Epithelial cell of proximal tubule (primary cell): Measurements from ENCODE around the gene MCM9. TPM values are rescaled to one million over a fixed set of nuclear protein-coding genes. Genes with fewer than 3 reads are reported as not detected.
"Not testable (repeated sequence)": the region's sequence is repeated elsewhere in the genome, so short reads cannot be mapped to it uniquely, and the experiment has no call there.

ENCODE experiments used
- DNase-seq: peaks from one replicate; pipeline ENCODE4 v3.0.0-alpha.2; 2011; ENCODE audit warnings: low read depth
- H3K4me3 ChIP-seq: 2 replicates; pipeline ENCODE4 v1.5.1; 2011; ENCODE audit warnings: low read depth, mild to moderate bottlenecking, low read length
- CTCF ChIP-seq: conservative IDR thresholded peaks from 2 replicates; pipeline ENCODE4 v1.5.1; 2012; ENCODE audit warnings: low read depth, mild to moderate bottlenecking, low read length
- total RNA-seq: library from RNA; depleted of rRNA; stranded (reverse); fragments of >200 nt; gene quantifications from 2 replicates; pipeline ENCODE4 v1.2.3, GENCODE V29; 2015

The MCM9 gene
- total RNA-seq, 1 donor from 2014 or later = 9.6 TPM

GRCh38 chr6:118771253-118771652 is 163.7 kb downstream of the MCM9 start:
- DNase-seq = no peak
- TF ChIP-seq CTCF = no peak
- H3K4me3 ChIP-seq = no peak overlapping the region

GRCh38 chr6:118770835-118771234 is 164.1 kb downstream of the MCM9 start:
- H3K4me3 ChIP-seq = no peak overlapping the region
- DNase-seq = no peak
- TF ChIP-seq CTCF = no peak

DNA sequence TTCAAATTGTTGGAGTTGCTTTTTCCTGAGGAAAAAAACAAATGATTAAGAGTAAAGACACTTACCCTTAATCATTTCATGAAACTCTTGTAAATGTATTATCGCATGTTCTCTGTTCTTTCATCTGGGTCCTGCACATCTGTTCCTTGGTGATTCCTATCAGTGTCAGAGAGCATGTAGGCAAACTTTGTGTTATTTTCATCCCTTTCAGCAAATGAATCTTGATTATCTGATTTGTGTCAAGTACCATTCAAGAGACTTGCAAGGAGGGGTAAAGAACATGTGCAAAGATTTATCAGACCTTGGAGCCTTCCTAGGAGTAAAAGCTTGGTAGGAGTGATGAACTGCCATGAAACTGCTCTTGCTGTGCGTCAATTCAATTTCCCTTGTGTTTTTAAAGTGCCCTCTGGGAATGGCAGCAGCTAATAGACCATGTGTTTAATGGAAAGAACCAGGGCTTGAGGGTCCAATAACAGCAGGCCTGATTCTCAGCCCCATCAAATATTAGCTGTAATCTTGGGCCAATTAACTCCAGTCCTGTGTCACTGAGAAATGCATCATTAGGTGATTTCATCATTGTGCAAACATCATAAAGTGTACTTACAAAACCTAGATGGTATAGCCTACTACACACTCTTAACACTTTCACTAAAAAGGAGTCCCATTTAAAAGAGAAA is 164.7 kb downstream of the MCM9 start:
- no peak for TF ChIP-seq CTCF
- DNase-seq = no peak
- no peak overlapping the region for H3K4me3 ChIP-seq

GRCh38 chr6:118768904-118769325 is 166.0 kb downstream of the MCM9 start:
- DNase-seq = no peak
- no peak overlapping the region for H3K4me3 ChIP-seq
- TF ChIP-seq CTCF = no peak

DNA sequence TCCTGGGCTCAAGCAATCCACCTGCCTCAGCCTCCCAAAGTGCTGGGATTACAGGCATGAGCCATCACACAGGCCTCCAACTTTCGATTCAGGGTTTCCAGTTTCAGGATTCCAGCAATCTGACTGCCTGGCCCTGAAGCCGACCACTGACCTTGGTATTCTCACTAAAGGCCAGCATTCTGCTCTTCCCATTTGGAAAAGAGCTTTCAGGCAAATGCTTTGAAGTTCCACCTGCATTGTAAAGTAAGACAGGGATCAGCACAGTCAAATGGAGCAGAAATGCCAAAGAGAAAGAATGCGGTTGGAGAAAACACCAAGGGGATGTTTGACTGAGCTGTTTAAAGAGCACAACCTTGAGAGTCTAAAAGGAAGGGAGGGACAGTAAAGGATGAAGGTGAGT is 166.5 kb downstream of the MCM9 start:
- no peak overlapping the region for H3K4me3 ChIP-seq
- no peak for TF ChIP-seq CTCF
- no peak for DNase-seq

DNA sequence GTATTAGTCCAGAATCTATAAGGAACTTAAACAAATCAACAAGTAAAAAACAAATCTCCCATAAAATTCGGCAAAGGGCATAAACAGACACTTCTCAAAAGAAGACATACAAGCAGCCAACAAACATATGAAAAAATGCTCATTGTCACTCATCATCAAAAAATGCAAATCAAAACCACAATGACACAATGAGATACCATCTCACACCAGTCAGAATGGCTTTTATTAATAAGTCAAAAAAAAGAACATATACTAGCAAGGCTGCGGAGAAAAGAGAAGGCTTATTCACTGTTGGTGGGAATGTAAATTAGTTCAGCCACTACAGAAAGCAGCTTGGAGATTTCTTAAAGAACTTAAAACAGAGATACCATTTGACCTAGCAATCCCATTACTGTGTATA is 169.6 kb downstream of the MCM9 start:
- not testable (repeated sequence) for H3K4me3 ChIP-seq, DNase-seq

DNA sequence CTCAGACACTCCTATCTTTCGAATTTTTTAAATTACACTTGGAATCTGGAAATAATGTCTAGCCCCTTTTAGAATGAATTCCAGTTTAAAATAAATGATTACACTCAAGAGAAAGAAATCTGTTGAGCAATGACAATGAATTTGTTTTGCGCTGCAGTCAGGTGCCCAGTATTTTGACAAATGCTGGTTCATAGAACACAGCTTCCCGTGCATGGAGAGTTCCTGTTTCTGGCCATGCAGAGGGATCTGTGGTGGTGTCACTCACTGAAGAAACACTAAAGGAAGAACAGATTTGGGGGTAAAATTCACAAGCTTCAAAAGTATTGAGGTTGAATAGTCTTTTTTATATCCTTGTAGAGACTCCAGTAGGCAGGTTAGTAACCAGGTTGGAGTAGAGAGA is 170.2 kb downstream of the MCM9 start:
- no peak for TF ChIP-seq CTCF
- DNase-seq = no peak

More for the DNA sequence above, 170.2 kb downstream of the MCM9 start:
- H3K4me3 ChIP-seq = no peak overlapping the region

Other genes starting within 250 kb of the MCM9 start
- gene ASF1A, start 41.0 kb downstream of the MCM9 start, total RNA-seq = 7.6 and 21.8 TPM in 2 replicates
- gene FAM184A, start 143.5 kb upstream of the MCM9 start, total RNA-seq = 1.2 and 1.9 TPM in 2 replicates